GM19372 (cell line): ENCODE measurements around the gene MAP7.
"Not testable (repeated sequence)": the region's sequence is repeated elsewhere in the genome, so short reads cannot be mapped to it uniquely, and the experiment has no call there.

Source experiments
- ATAC-seq: cut with Tn5 transposase; IDR thresholded peaks from one replicate; pipeline ENCODE4 v1.9.1; 2021; ENCODE audit warnings: mild to moderate bottlenecking, low read depth, moderate library complexity; ENCODE audit not compliant: unreplicated experiment

Gene MAP7

DNA sequence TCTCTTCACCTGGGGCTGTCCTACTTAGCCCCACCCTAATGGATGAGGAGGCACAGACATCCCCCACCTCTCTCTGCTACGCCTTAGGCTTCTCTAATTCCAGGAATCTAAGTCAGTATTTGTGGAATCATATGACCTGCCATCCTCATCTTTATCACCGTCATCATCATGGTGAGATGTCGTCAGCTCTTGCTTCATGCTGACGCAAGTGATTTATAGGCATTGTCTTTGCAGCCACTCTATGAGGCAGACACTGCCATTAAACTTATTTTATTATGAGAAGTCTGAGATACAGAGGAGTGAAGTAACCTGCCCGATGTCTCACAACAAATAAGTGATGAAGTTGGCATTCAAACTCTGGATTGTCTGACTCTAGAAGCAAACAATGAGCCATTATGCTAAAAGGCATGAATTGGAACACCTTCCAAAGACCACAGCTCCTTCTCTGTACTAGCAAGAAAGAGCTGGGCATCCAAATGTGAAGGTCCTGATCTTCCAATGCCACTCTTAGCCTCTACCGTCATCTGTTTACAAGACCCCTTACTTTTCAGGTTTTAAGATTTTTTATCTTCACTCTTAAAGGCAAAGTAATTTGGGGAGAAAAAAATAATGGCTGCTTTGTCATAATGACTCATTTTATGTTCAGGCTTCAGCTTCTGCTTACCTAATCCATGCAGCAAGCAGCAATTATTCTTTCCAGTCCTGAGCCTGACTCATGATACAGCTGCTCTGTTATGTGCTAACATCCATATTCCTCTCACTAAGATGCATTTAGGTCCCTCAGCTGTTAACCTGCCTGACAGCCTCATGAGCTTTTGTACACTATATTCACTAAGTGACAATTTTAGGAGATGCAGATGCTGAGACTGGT is 146.9 kb downstream of the MAP7 start:
- ATAC-seq, result no peak

- ATAC-seq, result no peak
These were observed 148.5 kb downstream of the MAP7 start for GRCh38 chr6:136401749-136402148.

DNA sequence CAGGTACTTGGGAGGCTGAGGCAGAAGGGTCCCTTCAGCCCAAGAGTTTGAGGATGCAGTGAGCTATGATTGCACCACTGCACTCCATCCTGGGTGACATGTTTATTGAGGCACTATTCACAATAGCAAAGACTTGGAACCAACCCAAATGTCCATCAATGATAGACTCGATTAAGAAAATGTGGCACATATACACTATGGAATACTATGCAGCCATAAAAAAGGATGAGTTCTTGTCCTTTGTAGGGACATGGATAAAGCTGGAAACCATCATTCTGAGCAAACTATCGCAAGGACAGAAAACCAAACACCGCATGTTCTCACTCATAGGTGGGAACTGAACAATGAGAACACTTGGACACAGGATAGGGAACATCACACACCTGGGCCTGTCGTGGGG is 149.0 kb downstream of the MAP7 start:
- ATAC-seq, result not testable (repeated sequence)

DNA sequence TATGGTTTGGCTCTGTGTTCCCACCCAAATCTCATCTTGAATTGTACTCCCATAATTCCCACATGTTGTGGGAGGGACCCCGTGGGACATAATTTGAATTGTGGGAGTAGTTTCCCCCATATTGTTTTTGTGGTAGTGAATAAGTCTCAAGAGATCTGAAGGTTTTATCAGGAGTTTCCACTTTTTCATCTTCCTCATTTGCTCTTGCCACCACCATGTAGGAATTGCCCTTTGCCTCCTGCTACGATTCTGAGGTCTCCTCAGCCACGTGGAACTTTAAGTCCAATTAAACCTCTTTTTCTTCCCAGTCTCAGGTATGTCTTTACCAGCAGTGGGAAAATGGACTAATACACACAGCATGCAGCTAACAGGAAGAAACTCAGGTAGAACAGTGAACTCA is 151.8 kb downstream of the MAP7 start:
- no peak for ATAC-seq

- no peak for ATAC-seq
These were observed 153.3 kb downstream of the MAP7 start for GRCh38 chr6:136396908-136397307.

- ATAC-seq, result not testable (repeated sequence)
These were observed 159.3 kb downstream of the MAP7 start for GRCh38 chr6:136390959-136391358.

- ATAC-seq, result no peak
These were observed 162.9 kb downstream of the MAP7 start for GRCh38 chr6:136387316-136387715.

DNA sequence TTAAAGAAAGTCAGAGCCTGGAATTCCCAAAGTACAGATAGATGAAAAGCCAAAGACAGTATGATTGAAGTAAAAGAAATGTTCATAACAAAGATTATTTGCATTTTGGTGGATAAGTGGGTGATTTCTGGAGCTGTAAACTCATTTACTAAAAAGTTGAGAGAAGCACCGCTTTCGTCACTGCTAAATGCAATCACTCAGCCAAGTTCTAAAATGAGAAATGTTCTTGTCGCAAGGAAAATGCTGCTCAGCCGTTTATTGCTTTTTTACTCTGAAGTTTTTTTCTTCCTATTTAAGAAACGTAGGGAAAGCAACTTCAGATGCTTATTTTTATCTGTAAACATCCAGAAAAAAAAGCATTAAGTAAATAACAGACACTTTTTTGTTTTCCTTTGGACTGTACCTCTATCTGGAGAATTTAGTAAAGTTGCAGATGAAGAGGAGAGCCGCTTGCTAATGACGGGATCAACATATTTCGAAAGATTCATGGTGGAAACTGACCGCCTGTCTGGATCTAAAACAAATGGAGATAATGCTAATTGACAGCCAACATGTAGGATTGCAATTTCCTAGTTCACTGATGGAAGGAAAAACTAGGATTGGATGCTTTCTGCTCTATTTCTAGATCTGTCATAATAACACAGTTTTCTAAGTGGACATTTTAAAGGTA is 166.8 kb downstream of the MAP7 start:
- ATAC-seq, result no peak

- no peak for ATAC-seq
These were observed 167.5 kb downstream of the MAP7 start for GRCh38 chr6:136382676-136383252.

DNA sequence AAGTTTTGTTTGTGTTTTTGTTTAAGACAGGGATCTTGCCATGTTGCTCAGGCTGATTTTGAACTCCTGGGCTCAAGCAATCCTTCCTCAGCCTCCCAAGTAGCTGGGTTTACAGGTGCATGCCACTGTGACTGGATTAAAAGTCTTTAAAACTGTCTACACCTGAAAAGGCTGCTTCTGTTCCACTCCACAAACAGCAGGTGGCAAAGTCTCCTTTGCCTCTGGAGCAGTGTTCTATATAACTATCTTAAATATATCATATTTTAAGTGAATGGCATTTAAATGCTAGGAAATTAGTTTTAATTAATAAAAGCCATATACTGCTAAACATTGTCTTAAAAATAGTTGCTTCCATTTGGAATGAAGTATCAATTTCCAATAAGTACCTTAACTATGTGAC is 171.3 kb downstream of the MAP7 start:
- no peak for ATAC-seq

DNA sequence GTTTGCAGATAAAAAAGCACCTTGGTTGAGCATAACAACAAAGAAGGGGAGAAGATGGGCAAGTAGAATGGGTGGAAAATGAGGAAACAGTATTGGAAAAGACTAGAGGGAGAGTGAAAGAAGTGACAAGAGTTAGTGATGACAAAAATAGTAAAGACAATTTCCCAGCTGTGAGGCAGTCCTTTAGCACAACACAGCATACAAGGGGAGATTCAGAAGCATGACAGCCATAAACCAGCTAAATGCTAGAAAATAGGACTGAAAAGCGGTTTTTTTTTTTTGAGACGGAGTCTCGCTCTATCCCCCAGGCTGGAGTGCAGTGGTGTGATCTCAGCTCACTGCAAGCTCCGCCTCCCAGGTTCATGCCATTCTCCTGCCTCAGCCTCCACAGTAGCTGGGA is 174.4 kb downstream of the MAP7 start:
- not testable (repeated sequence) for ATAC-seq

DNA sequence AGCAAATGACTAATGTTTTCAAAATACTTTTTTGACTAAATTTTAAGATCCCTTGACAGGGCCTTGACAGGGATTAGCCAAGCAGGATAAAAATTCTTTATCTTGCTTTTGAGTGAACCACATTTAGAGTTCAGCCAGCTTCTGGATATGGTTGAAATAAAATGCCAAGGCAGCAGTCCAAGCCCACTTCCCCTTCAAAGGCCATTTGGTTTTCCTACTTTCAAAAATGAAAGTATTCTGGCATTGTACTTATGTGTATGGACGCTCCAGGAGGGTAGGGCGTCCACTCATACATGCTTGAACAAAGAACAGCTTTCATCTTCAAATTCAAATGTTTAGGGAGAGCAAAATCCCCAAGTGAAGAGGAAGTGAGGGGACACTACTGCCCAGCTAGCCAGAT is 178.3 kb downstream of the MAP7 start:
- no peak for ATAC-seq

- no peak for ATAC-seq
These were observed 179.1 kb downstream of the MAP7 start for GRCh38 chr6:136370988-136371728.

- no peak for ATAC-seq
These were observed 184.4 kb downstream of the MAP7 start for GRCh38 chr6:136365776-136366354.

DNA sequence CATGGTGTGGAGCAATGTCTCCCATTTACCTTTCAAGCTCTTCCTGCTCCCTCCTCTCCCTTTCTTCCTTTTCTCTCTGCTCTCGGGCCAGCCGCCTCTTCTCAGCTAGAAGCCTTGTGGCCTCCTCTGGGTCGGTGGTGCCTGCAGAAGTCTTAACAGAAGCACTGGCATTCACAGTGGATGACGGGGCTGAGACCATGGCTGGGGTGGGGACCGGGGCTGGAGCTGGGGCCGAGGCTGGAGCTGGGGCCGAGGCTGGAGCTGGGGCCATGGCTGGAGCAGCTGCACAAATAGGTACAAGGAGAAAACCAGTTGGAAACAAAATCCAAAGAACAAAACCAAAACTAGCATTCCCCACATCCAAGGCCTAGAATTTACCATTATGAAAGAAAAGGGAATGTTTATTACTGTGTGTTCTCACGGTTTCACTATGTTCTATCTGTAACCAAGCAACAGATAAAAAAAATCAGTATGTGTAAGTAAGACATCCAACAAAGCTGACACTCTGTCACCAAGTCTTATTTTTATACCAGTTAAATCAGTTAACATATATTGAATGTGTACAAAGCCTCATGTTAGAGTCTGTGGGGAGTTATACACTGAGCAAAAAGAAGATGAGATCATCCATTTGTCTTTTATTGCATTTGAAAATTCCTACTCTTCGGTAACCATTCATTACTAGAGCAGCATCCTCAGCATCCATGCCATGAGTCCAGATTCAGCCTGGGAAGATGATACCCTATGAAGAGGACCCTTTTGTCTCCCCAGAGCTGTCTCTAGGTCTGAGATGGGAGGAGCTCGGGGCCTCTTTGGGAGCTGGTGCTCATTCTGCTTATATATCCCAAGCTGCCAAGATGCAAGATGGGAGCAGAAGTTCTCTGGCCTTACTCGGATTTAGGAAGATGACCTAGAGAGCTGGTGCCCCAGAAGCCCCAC is 187.5 kb downstream of the MAP7 start:
- ATAC-seq, result no peak

GRCh38 chr6:136361787-136362186 is 188.4 kb downstream of the MAP7 start:
- ATAC-seq, result no peak

GRCh38 chr6:136360783-136361182 is 189.4 kb downstream of the MAP7 start:
- no peak for ATAC-seq

DNA sequence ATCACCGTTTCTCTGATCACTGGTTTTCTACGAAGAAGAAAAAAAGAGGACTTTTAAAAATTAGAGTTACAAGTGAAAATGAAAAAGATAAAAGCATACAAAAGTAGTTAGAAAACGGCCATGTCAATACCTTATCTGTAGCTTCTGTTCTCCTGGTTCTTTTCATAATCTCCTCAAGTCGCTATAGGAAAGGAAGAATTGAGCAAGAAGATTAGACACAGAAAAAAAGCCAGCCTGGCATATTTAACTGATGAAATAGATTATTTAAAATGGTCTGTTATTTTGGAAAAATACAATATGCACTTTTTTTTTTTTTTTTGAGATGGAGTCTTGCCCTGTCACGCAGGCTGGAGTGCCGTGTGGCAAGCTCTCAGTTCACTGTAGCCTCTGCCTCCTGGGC is 190.4 kb downstream of the MAP7 start:
- ATAC-seq, result no peak

- no peak for ATAC-seq
These were observed 198.6 kb downstream of the MAP7 start for GRCh38 chr6:136351518-136352110.
